GM21576 (cell line): Measurements from ENCODE around the gene PRKCE.

Experiments
- ATAC-seq: cut with Tn5 transposase; IDR thresholded peaks from one replicate; pipeline ENCODE4 v1.9.1; 2021; ENCODE audit warnings: mild to moderate bottlenecking, moderate library complexity; ENCODE audit not compliant: unreplicated experiment

The PRKCE gene

GRCh38 chr2:46153996-46154753 is 502.7 kb downstream of the PRKCE start:
- ATAC-seq = no peak

GRCh38 chr2:46157072-46157965 is 505.8 kb downstream of the PRKCE start:
- ATAC-seq = no peak

- ATAC-seq = no peak
Observed at GRCh38 chr2:46157966-46158310, 506.5 kb downstream of the PRKCE start.

- no peak for ATAC-seq
Observed at GRCh38 chr2:46158661-46159060, 507.2 kb downstream of the PRKCE start.

- ATAC-seq = no peak
Observed at GRCh38 chr2:46160326-46160725, 508.9 kb downstream of the PRKCE start.

GRCh38 chr2:46161315-46161714 is 509.8 kb downstream of the PRKCE start:
- no peak for ATAC-seq

- no peak for ATAC-seq
Observed at GRCh38 chr2:46161911-46162310, 510.4 kb downstream of the PRKCE start.

GRCh38 chr2:46162329-46163097 is 511.0 kb downstream of the PRKCE start:
- ATAC-seq = no peak

- ATAC-seq = no peak
Observed at GRCh38 chr2:46163098-46163430, 511.6 kb downstream of the PRKCE start.

GRCh38 chr2:46163804-46164528 is 512.5 kb downstream of the PRKCE start:
- ATAC-seq = no peak

- no peak for ATAC-seq
Observed at GRCh38 chr2:46164529-46165301, 513.2 kb downstream of the PRKCE start.

- no peak for ATAC-seq
Observed at GRCh38 chr2:46165916-46166315, 514.4 kb downstream of the PRKCE start.

- no peak for ATAC-seq
Observed at GRCh38 chr2:46167406-46167805, 515.9 kb downstream of the PRKCE start.

- ATAC-seq = no peak
Observed at GRCh38 chr2:46167924-46168323, 516.4 kb downstream of the PRKCE start.

- ATAC-seq = no peak
Observed at GRCh38 chr2:46169467-46169866, 518.0 kb downstream of the PRKCE start.

- ATAC-seq = no peak
Observed at GRCh38 chr2:46170026-46170425, 518.6 kb downstream of the PRKCE start.

- ATAC-seq = no peak
Observed at GRCh38 chr2:46170611-46171350, 519.3 kb downstream of the PRKCE start.

GRCh38 chr2:46171411-46171953 is 520.0 kb downstream of the PRKCE start:
- no peak for ATAC-seq

GRCh38 chr2:46171996-46172546 is 520.6 kb downstream of the PRKCE start:
- no peak for ATAC-seq
